ENCODE results near the gene DLGAP1. TPM values are rescaled to one million over a fixed set of nuclear protein-coding genes. Genes with fewer than 3 reads are reported as not detected.

Gene DLGAP1
- total RNA-seq, 1 donor from 2014 or later: not detected

DNA sequence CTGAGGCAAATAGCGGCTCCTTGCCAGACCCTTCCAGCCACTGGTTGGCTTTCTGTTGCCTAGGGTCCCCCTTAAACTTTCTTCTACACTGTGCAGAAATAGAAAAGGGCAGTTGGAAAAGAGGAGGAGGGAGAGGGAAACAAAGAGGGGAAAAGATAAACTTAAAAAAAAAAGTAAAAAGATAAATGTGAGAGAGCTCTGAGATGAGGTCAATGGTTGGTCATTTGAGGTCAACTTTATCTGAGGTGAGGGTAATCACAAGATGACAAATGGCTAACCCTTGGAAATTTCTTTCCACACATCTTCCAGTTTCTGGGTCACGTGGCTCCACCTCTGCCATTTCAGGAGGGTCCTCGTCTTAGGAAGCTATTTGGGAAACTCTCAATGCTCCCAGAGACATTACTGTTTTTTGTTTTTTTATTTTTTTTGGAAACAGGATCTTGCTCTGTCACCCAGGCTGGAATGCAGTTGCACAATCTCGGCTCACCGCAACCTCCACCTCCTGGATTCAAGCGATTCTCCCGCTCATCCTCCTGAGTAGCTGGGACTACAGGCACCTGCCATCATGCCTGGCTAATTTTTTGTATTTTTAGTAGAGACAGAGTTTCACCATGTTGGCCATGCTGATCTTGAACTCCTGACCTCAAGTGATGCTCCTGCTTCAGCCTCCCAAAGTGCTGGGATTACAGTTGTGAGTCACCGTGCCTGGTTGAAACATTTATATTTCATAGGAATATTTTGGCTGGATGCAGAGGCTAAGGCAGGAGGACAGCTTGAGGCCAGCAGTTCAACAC lies 805.3 kb downstream of the DLGAP1 start:
- intact Hi-C loops (cut with micrococcal nuclease): loop anchor here (5.0 kb wide), 1 partner anchor 43 kb away; no protein-coding TSS in a partner anchor

DNA sequence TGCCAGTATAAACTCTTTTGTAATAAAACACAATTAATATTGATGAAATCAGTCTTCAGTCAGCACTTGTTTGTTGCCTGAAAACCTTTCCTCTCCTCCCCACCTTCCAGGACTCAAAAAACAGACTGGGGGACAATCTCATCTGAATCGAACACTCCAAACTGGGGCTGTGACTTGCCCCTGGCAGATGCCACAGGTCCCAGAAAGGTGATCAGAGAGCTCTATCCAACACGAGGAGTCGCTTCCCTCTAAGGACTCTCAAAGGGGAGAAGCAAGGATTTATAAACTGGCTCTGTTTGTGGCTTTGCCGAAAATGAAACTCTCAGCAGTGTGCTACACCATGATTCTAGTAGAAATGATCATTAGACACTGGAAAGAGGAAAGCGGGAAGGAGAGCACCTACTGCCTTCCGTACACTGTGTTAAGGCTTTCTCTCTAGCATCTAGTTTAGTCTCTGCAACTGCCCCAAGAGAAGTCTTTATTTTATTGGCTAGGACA lies 805.9 kb downstream of the DLGAP1 start:
- intact Hi-C loops (cut with micrococcal nuclease): loop anchor here (5.0 kb wide), 1 partner anchor 42 kb away; no protein-coding TSS in a partner anchor

DNA sequence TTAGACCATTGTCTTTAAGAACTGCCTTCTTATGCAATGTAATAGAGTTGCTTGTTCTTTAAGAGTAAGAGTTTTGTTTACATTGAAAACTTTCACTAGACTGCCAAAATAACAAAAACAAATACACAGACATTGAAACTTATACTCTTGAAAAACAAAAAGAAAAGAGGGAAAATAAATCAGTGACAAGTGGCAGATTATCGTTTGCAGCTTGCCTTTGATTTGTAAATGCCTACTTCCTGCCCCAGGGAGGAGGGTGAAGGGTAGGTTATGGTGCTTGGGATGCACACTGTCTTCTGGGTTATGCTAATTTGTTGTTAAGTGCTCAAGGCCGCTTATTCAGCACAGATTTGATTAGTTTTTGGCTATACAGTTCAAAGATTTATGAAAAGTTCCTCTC lies 806.5 kb downstream of the DLGAP1 start:
- intact Hi-C loops (cut with micrococcal nuclease): loop anchor here (5.0 kb wide), 1 partner anchor 41 kb away; no protein-coding TSS in a partner anchor

DNA sequence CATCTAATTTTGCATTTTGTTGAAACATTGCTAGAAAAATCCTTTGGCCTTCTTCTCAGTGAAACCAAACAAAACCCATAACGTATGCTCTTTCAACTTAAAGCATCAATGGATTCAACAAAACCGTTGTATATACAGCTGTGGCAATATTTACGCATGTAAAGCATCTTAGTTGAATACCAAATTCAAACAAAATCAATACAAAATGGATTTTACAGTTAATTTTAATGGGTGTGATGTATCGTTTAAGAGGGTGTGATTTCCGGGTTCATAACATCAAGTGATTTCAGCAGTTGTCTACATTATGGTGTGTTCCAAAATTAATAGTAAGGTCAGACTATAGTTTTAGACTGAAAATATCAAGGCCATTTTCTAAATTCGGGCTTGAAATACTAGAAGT lies 806.9 kb downstream of the DLGAP1 start:
- intact Hi-C loops (cut with micrococcal nuclease): loop anchor here (5.0 kb wide), 1 partner anchor 41 kb away; no protein-coding TSS in a partner anchor

DNA sequence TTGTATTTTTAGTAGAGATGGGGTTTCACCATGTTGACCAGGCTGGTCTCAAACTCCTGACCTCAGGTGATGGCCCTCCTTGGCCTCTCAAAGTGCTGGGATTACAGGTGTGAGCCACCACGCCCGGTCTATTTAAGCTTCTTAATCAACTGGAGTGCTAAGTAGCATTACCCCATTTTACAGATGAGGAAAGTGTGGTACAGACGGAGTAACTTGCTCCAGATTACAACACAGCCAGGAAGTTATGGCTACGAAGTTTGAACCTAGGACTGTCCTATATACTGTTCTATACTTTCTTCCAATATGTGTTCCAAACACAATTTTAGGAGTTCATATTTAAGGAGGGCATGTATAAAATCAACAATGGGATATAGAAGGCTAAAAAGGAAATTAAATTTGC lies 807.5 kb downstream of the DLGAP1 start:
- intact Hi-C loops (cut with micrococcal nuclease): loop anchor here (5.0 kb wide), 1 partner anchor 40 kb away; no protein-coding TSS in a partner anchor

DNA sequence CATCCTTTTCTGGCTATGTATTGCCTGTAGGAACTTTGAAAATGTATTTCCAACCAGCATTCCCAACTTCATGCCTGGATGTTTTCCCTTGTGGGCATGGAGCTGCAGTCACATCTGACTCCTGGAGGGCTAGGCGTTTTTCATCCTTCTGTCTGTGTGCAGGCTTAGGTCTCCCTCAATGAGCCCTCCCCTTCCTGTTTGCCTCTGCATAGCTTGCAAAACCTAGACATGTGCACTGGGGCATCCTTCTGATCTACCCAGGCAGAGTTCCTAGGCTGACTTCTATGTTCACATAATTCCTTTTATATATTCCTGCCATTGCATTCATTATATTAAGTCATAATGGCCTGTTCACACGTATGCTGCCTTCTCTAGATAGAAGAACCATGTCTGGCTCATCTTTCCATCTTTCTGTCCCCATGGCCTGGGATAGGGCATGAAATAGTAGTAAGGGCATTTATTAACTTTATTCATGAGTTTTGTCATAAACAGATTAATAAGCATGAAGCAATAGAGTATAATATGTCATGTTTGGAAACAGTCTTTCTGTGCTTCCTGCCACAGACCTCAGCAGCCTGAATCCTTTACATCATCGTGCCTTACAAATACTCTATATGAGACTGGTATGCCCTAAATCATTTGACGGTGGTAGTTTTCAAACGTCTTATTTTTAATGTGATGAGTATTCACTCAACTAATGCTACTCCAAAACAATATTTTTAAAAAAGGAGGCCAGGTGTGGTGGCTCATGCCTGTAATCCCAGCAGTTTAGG lies 809.5 kb downstream of the DLGAP1 start:
- intact Hi-C loops (cut with micrococcal nuclease): loop anchor here (5.0 kb wide), 1 partner anchor 38 kb away; no protein-coding TSS in a partner anchor

DNA sequence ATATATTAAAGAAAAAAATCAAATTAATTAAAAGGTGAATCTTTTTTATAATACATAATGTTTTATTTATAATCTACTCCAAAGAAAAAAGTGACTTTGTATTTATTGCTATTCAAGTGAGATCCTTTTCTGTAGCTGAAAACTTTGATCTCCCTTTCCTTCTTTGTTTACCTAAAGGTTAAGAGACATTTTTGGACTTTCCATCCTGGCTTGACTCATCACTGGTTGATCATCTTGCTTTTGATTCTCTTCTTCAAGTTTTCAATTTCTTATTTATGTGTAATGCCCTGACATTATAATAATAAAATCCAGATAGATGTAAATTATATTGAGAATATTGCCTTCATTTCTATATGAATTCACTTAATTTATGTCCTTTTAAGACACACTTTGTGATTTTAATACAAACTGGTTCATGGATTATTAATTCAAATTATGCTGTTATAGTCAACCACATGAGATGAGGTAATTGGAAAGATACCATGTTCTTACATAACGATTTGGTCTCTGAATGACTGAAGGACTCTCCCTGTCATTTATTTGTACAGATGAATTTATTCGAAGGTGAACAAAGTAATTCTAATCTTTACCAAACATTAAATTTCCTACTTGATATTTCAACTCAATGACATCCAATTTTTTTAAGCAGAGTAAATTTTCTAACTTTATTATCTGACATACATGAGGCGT lies 820.7 kb downstream of the DLGAP1 start:
- intact Hi-C loops (cut with micrococcal nuclease): no loop called here

DNA sequence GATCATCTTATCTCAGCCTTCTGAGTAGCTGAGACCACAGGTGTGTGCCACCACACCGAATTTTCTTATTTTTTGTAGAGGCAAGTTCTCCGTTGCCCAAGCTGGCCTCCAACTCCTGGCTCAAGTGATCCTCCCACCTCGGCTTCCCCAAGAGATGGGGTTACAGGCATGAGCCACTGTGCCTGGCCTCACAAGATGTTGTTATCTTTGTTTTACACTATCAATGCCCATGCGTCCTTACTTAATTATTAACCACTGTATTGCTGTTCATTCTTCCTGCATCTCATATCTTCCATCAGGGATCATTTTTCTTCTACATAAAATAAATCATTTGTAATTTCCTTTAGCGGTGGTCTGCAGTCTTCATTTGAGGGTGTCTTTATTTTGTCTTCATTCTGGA lies 823.2 kb downstream of the DLGAP1 start:
- intact Hi-C loops (cut with micrococcal nuclease): no loop called here

DNA sequence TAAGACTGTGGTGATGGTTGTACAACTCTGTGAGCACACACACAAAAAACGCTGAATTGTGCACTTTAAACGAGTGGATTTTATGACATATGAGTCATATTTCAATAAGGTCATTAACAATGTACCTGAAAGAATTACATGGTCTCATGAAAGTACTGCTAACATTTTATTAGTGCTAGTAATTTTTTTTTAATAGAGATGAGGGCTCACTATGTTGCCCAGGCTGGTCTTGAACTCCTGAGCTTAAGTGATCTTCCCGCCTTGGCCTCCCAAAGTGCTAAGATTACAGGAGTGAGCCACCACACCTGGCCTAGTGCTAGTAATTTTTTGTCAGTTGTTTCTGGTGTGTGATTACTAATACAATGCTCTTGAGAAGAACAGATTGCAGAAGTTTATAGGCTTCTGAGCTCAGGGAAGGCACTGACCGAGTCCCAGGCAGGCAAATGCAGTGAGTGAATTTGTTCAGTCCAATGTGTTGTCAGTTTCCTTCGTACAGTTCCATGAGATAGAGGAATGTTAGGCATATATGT lies 828.1 kb downstream of the DLGAP1 start:
- intact Hi-C loops (cut with micrococcal nuclease): no loop called here

DNA sequence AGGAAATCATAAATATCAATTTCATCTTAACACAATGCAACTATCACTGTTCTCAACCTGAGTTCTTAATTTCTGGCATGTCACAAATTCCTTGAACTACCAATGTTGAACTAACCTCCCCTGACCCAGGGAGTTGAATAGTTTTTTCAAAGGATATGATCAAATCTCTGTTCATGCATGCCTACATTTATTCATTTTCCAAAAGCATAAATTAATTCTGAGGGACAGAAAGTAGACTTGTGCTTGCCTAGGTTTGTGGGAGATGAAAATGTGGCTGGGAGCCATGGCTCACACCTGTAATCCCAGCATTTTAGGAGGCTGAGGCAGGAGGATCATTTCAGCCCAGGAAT lies 829.4 kb downstream of the DLGAP1 start:
- intact Hi-C loops (cut with micrococcal nuclease): loop anchor here (2.0 kb wide), 1 partner anchor 31 kb away; no protein-coding TSS in a partner anchor

DNA sequence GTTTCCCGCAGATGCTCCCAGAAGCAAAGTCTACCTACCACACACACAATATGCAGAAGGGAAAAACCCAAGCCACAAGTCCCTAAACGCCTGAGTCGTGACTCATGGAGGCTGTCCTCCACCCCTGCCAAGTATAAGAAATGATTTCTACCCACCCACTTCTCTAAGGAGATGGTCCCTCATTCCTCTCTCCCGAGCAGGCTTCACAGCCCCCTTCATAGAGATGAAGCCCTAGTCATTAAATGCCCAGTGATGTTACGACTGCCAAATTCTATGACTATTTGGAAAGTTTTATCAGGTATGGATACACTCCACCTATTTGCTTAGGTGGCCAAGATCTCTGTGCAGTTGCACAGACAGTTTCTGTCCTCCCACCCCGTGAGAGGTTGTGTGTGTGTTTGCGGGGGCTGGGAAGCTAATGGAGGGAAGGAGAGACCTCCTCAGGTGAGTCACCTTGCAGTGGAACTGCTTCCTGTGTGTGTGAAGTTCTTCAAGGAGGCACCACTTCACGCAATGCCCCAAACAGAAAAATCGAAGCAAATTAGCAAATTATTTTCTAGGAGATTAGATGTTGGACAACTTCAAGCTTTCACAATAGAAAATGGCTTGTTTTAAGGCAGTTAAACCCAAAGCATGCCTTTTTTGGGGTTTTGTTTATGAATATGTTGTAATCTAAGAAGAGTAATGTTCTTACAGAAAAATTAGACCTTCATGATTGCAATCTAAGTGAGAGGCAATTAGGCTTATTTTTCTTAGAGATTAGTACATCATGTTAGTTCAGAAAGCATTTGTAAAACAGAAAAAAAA lies 830.0 kb downstream of the DLGAP1 start:
- intact Hi-C loops (cut with micrococcal nuclease): loop anchor here (1.0 to 2.0 kb wide), 2 partner anchors 19 to 30 kb away; no protein-coding TSS in a partner anchor

DNA sequence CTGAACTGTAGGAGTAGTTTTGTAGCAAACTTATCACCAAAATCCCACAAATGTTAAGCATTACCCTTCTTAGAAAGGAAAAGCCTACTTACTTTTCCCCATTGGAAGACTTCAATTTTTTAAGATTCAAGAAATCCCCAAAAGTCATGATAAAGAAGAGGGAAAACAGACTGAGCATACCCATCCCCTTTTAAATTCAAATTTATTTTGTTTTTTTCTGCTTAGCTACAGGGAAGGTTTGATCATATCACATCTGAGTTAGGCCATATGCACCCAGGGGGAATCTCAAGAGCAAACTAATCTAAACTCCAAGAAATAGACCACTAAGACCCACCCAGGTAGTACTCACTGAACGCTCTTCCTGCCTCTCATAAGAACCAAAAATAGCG lies 830.6 kb downstream of the DLGAP1 start:
- intact Hi-C loops (cut with micrococcal nuclease): loop anchor here (1.0 to 2.0 kb wide), 2 partner anchors 18 to 30 kb away; no protein-coding TSS in a partner anchor

DNA sequence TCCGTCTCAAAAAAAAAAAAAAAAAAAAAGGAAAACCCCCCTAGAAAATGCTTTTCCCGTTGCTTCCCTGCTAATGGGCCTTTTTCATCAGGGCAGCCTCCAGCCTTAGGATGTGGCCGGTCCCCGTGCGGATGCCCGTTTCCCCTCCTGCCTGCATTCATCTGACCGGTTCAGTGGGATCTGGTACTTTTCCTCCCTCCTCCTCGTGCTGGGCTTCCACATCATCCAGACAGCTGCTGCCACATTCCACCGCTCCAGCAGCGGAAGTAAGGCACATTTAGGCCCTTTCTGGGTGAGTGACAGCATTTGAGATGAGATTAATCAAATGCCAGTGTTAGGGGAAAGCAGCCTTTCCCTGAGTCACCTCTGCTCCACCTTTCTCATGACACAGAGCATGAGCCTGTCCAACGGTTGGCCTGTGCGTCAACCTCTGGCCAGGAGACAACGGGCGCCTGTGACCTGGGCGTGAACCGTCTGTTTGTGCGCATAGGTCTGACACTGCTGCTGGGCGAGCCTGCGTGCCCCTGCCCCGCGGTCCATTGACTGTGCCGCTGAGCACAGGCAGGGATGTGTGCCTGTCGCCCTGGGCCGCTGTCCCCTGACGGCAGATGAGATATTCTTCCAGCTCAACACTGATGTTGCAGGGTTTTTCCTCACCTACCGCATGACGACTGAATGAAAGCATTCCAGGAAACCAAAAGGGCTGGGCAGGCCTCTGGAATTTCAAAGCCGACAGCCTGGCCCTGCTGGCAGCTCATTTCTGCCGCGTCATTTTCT lies 831.1 kb downstream of the DLGAP1 start:
- intact Hi-C loops (cut with micrococcal nuclease): loop anchor here (1.0 to 2.0 kb wide), 2 partner anchors 18 to 29 kb away; no protein-coding TSS in a partner anchor

DNA sequence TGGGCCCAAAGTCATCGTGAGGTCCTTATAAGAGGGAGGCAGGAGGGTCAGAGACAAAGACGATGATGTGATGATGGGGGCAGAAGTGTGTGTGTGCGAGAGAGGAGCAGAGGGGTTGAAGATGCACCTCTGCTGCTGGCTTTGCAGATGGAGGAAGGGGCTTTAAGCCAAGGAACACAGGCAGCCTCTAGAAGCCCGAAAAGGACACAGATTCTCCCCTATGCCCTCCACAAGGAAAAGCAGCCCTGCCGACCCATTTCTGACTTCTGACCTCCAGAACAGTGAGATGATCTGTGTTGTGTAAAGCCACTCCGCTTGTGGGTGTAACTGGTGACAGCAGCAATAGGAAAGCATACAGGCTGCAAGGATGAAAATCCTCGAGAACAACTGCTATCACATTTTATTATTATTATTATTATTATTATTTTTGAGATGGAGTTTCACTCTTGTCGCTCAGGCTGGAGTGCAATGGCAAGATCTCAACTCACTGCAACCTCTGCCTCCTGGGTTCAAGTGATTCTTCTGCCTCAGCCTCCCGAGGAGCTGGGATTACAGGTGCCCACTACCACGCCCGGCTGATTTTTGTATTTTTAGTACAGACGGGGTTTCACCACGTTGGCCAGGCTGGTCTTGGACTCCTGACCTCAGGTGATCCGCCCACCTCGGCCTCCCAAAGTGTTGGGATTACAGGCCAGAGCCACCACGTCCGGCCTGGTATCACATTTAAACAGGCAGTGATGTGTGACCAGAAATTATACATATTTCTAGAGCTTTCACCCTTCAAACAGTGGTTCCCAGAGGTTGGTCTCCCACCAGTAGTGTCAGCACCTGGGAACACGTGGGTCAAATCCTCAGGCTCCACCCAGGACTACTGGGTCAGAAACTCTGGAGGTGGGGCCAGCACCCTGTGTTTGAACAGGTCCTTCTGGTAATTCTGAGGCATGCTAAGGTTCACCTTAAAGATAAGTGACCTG lies 834.7 kb downstream of the DLGAP1 start:
- intact Hi-C loops (cut with micrococcal nuclease): no loop called here

DNA sequence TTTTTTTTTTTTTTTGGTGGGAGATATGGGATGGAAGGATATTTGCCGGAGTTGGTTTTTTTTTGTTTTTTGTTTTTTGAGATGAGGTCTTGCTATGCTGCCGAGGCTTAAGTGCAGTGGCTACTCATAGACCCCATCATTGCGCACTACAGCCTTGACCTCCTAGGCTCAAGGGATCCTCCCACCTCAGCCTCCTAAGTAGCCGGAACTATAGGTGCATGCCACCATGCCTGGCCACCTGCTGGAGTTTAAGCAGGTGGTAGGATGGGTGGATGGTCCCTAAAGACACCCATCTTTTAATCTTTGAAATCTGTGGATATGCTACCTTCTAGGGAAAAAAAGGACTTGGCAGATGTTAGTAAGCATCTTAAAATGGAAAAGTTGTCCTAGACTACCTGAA lies 835.4 kb downstream of the DLGAP1 start:
- intact Hi-C loops (cut with micrococcal nuclease): no loop called here

DNA sequence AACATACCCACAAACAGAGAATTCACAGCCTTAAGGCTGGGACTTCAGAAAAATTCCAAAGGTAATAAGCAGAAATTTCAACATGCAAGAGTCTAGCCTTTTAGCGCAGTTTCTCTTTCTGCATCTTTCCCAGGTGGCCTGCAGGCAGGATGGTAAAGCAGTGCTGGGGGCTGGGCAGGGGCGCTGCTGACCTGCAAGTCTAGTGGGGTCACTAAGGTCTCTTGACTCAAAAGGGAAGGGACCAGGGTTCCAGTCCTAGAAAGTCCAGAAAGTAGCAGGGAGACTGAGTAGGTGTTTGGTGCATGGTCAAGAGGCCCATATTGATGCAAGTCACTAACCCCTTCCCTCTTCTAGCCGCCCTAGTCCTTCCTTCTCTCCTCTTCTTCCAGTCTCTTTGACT lies 835.9 kb downstream of the DLGAP1 start:
- intact Hi-C loops (cut with micrococcal nuclease): no loop called here

DNA sequence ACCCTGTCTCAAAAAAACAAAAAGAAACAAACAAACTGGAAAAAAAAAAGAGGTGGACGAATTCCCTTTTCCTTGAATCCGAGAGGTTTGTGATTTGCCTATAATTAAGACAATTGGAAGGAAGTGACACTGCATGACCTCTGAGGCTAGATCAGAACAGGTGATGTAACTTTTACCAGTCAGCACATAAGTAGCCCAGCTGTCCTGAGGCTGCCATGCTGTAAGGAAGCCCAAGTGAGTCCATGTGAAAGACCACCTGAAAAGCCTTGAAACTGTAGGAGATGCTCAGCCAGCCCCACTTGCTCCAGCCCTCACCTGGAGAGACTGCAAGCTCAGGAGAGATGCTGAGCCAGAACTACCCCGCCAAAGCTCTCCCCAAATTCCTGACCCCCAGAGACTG lies 838.4 kb downstream of the DLGAP1 start:
- intact Hi-C loops (cut with micrococcal nuclease): no loop called here

DNA sequence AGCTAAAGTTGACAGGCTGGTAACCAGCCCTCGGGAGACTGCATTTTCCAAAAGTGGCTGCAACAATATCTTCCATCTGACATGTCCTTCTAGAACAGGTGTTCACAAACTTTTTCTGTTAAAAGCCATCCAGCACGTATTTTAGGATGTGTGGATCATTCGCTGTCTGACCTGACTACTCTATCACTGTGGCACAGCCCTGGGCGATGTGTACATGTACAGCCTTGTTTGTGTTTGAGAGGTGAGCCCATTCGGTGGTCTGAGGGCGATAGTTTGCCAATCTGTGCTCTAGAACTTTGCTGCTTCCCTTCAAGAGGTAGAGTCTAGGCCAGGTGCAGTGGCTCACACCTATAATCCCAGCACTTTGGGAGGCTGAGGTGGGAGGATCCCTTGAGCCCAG lies 839.0 kb downstream of the DLGAP1 start:
- intact Hi-C loops (cut with micrococcal nuclease): no loop called here
